Measurements from ENCODE around the gene KRTAP10-11.
"Not testable (repeated sequence)": the region's sequence is repeated elsewhere in the genome, so short reads cannot be mapped to it uniquely, and the experiment has no call there.

KRTAP10-11 gene

DNA sequence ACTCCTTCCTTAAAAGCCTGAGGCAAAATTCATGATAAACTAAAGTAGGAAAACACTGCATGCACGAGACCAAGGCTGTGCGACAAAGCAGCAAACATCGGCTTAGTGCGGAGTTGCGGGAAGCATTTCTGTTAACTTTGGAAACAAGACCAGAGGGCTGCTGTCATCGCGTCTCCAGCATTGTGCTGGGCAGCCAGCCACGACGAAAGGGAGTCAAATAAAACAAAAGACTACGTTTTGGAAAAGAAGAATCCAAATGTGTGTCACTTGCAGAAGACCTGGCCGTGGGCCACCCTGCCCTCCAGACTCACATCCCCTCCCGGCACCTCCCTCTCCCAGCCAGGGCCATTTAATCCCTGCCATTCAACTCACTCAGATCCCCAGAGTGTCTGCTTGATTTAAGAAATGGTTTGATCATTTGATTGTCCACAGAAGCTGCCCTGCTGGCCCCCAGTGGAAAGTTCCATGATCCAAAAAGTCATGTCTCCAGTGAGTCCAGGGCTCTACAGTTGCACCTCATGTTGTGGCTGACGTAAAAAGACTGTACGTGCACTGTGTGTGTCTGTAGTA is 2.4 kb upstream of the KRTAP10-11 start:
- DNase-seq: no peak

DNA sequence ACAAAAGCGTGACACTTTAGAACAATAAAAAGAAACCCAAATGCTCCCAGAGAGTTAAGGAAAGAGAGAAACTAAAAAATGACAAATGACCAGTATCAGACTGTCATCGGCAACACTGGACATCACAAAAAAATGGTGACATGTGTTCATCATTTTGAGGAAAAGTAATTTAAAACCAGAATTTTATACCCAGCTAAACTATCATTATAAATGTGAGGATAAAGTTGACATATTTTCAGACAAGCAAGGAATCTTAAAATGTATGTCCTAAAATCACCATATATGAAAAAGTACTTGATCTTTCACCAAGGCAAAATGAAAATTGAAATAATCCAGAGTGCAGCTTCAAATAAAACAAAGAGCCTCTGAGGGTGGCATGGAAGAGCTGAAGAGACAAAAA is 1.3 kb upstream of the KRTAP10-11 start:
- no peak for DNase-seq

DNA sequence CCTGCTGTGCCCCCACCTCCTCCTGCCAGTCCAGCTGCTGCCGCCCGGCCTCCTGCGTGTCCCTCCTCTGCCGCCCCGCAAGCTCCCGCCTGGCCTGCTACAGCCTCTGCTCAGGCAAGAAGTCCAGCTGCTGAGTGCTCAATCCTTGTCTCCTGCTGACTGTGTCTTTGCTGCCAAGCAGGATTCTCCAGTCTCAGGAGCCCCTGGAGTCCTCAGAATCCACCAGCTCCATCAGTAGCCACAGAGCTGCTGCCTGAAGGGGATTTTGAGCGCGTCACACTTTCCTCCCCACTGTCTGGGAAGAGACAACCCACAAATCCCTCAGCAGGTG is 973 bp downstream of the KRTAP10-11 start:
- no peak for DNase-seq

DNA sequence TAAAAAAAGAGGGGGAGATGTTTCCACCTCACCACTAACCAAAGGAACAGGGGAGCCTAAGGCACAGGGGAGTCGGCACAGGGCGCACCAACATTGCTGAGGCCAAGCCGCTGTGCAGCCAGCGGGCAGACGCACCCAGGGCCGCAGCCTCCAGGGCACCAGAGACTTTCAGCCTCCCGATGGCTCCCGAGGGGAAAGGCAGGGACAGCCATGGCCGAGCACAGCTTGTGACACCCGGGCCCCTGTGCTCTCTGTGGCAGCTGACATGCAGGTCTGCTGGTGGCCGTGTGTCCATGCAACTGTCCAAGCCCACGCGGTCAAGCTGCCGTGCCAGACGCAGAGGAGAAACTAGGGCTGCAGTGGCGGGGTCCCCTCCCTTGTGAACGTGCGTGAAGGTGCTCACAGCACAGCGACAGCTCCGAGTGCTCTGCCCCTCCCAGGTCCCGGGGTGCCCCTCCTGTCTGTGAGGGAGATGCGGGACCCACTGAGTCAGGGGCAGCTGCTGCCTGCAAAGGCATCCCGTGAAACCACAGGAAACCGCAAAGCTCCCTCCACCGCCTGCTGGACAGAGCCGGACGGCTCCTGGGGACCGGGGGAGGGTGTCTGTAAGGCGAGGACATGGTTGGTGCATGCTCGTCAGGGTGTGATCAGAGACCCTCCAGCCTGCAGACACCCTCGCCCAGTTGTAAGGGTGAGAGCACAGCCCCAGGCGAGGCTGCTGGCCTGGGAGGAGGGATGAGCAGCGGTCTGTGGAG is 2.5 kb downstream of the KRTAP10-11 start:
- no peak for DNase-seq

DNA sequence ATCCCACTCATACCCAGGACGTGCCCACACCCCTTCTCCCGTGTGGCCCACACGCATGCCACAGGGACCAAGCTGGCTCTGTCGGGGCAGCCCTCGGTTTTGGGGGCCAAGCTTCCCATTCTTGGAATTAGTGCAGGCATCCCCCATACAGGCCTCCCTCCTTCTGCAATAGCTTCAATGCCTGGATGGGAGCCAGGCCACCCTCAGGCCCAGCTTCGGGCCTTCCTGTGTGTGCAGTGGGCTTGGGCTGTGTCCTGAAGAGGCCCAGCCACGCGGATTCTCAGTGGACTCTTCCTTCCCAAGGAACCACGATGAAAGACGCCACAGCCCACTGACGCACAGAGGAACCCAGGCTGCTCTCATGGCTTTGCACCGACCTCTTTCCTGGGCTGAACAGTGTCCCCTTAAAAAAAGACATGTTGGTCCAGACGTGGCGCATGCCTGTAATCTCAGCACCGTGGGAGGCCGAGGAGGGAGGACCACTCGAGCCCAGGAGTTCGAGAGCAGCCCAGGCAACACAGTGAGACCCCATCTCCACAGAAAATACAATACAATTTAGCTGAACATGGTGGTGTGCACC is 3.4 kb downstream of the KRTAP10-11 start:
- no peak for DNase-seq

DNA sequence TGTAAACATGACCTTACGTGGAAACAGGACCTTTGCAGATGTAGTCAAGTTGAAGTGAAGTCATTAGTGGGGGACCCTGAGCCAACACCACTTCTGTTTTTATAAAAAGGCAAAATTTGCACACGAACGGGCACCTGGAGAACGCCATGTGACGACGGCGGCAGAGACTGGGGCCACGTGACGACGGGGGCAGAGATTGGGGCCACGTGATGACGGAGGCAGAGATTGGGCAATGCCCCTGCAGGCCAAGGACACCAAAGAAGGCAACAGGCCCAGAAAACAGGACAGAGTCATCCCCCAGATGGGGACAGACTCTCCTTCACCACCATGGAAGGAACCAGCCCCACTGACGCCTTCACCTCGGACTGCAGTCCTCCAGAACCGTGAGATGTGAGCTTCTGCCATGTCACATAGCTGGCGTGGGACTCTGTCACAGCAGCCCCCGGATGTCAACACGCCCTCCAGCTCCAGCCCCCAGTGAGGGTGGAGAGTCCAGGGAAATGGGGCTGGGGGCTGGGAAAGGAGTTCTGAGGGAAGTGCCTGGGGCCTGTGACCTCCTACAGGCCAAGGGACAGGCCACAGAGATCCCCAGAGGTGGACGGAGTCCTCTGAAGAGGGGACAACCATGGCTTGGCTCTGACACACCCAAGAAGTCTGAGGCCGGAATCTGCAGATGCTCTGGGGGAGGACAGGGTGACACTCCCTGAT is 4.2 kb downstream of the KRTAP10-11 start:
- no peak for DNase-seq

DNA sequence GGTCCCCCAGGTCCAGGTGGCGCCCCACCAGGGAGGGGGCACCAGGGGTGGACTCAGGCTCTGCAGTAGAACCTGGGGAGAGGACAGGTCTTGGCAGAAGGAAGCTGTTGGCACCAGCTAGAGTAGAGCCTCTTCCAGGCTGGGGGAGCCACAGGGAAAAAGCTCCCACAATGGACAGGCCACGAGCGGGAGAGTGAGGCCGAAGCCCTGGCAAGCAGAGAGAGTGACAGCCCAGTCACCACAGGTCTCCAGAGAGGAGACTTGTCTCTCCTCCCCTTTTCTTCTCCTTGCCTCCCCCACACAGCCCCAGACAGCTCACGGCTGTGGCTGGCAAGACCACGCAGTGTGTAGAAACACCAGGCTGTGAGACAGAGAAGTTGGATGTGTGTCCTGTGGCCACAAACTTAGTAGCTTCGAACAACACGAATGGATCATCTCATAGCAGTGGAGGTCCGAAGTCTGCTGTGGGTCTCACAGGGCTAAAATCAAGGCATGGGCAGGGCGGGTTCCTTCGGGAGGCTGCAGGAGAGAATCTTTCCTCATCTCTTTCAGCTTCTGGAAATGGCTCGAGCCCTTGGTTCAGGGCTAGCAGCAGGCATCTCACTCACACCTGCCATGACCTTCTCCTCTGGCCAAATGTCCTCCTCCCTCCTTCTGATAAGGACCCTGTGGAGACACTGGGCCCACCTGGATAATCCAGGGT is 4.9 kb downstream of the KRTAP10-11 start:
- DNase-seq: no peak

DNA sequence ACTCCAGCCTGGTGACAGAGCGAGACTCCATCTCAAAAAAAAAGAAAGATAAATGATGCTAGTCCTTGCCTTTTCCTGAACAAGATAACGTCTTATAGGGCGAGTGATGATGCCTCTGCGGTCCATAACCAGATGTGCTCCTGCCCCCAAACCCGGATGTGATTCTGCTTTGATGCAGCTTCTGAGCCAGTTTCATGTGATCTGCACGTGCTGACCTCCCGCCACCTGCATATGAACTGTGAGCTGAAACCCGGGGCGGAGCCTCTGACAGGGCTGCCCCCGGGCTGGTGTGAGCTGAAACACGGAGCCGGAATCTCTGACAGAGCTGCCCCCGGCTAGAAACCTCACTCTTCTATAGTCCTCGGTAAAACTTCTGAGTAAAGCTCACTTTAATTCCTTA is 6.9 kb downstream of the KRTAP10-11 start:
- DNase-seq: no peak

DNA sequence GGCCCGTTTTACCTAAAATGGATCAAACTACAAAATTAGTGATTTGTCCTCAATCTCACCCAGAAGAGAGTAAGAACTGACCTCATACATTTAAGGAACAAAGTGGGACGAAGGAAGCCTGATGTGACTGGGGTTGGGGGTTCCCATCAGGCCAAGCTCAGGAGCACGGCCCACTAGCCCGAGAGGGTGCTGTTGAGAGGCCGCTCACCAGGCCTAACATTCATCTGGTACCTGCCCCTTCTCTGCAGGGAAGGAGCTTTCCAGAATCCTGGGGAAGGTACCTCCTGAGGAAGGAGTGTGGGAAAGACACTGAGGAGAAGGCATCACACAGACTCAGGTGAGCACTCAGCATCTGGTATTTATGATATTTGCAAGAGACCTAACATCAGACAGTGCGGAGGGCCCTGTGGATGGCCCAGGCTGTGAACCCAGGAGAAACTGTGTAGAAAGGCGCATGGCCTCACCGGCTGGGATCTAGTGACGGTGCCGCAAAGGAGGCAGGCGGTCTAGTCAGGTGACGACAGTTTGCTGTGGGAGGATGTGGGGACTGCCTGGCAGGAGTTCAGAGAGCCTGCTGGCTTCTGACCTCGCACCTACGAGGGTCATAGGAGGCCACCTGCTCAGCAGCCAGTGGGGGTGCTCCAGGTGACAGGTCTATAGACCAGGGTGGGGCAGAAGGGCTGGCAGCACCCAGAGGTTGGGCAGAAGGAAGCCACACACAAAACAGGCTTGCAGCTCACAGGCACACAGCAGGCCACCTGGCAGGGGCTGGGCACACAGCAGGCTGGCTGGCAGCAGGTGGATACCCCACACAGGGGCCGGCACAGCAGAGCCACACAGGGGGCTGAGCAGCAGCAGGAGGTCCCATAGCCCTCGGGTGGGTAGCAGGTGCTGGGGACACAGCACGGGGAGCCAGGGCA is 7.7 kb downstream of the KRTAP10-11 start:
- no peak for DNase-seq

DNA sequence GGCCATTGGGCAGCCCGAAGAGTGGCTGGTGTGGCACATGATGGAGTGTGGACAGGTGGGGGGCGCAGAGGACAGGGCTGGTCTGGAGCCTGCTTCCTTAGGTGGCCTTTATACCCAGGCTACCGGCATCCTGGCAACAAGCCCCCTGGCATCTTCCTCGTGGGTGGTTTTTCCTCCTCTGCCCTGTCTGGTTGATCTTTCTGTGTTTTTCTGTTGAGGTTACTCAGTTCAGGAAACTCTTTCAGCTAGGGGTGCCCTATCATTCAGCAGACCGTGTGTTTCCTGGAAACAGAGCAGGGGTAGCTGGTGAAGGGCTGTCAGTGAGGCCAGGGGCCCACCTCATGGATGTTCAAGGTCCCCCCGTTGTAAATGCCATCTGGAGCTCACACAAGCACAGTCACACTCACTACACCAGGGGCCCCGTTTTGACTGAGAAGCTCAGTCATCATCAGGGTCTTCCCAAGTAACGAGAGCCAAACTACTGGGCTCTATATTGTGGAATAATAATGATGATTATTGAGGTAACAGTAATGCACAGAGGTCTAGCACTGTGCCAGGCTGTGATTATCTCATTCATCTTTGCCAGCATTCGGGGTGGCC is 8.5 kb downstream of the KRTAP10-11 start, which contains the start of gene KRTAP12-4:
KRTAP12-4 (minus strand) TSS at position 84 of the 600 bp plus-strand sequence; CDS start at position 39, 45 bp downstream.
- no peak for DNase-seq

DNA sequence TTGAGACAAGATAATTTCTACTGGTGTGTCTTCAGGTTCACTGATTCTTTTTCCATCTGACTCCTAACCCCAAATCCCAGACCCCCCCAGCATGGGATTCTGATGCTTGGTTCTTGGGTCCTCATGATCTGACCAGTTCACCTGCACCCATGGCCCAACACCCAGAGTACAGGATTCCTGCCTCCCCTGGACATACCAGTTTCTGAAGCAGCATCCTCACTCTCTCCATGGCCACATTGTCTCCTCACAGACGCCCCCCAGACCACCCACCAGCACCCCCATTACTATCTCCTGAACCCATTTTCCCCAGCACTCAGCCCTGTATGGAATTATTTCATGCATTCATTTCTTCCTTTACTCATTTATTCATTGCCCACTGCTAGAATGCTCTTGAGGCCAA is 10.7 kb downstream of the KRTAP10-11 start:
- DNase-seq: no peak

DNA sequence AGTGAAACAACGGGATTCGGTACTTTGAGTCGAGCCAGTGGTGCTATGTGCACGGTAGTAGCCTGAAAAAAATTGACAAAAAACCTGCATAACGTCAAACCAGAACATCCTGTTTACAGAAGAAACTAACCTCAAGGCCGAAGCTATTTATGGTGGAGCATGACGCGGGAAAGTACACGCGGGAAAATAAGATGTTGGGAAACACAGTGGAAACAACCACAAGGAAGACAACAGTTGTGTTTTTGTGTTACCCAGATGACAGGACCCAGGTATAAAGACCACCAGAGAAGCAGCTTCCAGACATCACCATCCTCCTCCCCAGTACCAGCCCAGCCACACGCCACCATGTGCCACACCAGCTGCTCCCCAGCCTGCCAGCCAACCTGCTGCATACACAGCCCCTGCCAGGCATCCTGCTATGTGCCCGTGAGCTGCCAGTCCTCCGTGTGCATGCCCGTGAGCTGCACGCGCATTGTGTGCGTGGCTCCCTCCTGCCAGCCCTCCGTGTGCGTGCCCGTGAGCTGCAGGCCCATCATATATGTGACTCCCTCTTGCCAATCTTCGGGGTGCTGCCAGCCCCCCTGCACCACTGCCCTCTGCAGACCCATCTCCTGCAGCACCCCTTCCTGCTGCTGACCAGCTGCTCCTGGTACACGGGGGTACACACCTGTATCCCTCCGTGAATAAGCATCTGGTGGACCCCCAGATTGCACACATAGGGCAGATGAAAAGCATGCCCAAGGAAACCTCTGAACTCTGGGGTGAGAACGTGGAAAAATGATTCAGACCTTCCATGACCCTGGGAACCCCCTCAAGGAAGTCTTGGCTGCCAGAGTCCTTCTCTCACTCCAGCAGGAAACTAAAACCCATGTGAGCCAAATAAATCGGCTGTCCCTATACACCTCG is 11.7 kb downstream of the KRTAP10-11 start, which contains the start of gene KRTAP12-3:
KRTAP12-3 (plus strand) TSS at position 298 of the 906 bp plus-strand sequence; CDS start at position 346, 48 bp downstream.
- DNase-seq: no peak

DNA sequence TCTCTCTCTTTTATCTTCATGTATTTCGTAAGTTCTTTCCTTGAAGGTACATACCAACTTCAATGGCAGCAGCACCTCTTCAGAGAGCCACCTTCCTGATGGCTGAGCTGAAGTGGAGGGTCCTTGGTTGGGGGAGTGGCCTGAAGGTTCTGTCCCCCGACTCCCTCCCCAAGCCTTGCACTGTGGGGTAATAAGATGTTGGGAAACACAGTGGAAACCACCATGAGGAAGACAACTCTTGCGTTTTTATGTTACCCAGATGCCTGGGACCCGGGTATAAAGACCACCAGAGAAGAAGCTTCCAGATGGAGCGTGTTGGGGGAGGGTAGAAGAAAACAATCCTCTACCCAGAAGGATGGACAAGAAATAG is 12.3 kb downstream of the KRTAP10-11 start:
- DNase-seq: no peak

DNA sequence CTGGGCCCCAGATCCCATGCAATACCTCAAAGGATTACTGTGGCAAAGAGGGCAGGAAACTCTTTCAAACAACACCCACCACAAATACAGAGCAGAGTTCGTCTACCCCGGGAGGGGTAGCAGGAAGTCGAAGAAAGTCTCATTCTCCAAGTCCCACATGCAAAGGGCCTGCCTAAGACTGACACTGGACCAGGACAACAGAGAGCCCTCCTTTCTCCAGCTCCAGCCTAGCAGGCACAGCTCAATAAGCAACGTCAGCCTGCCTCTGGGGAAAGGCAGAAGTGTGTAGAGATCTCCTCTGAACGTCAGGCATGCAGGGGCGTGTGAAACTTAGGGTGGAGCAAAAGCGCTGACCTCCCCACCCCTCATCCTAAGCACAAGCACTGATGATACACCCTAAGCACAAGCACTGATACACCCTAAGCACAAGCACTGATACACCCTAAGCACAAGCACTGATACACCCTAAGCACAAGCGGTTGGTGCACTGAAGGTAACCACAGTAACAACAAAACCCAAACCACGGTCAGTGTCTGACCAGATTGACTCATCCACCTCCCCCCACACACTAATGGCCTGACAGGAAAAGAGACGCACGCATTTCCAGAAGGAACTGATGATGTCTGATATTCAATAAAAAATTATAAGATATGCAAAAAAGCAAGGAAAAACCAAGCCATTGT is 12.8 kb downstream of the KRTAP10-11 start:
- no peak for DNase-seq

DNA sequence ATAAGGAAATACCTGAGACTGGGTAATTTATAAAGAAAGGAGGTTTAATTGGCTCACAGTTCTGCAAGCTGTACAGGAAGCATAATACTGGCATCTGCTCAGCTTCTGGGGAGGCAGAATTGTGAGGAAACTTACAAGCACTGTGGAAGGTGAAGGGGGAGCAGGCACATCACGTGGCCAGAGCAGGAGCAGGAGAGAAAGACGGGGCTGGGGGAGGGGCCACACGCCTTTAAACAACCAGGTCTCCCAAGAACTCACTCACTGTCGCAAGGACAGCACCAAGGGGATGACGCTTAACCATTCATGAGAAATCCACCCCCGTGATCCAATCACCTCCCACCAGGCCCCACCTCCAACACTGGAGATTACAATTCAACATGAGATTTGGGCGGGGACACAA is 15.4 kb downstream of the KRTAP10-11 start:
- DNase-seq: not testable (repeated sequence)

DNA sequence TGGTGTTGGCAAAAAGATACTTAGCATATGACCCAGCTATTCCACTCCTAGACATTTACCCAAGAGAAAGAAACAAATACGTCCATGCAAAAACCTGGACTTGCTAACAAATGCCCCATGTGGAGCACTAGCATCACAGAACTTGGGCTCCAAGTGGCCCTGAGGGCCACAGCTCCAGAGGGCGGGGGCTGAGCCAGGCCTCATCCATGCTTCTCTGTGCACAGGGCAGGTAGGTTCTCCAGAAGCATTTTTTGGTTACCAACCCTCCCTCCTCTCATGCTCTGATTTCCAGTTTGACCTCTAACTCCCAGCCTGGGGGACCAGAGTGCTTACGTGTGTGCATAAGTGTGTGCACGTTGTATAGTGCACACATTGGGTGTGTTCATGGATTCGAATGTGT is 18.5 kb downstream of the KRTAP10-11 start:
- DNase-seq: no peak

DNA sequence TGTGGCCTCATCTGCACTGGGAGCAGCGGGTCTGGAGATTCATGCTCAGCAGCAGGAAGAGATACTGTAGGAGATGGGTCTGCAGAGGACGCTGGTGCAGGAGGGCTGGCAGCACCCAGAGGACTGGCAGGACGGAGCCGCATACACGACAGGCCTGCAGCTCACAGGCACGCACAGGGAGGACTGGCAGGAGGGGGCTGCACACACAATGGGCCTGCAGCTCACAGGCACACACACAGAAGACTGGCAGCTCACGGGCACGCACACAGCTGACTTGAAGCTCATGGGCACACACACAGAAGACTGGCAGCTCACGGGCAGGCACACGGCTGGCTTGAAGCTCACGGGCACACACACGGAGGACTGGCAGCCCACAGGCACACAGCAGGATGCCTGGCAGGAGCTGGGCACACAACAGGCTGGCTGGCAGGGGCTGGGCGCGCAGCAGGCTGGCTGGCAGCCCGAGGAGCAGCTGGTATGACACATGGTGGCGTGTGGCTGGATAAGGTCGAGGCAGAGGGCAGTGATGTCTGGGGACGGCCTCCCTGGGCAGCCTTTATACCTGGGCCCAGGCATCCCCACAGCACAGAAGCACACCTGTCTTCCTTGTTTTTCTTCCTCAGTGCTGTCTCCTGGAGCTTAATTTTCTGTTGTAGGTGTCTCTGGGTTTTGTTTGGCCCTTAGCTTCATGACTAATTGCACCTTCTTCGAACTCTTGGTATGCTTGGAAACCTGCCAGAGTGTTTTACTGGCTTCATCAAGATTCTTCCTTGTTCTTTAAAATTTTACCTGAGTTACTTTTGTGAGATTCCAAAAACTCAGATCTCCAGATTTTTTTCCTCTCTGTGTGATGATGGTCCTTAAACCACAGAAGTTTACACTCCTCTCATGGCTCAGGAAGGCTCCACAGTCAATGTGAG is 20.4 kb downstream of the KRTAP10-11 start, which contains the start of gene KRTAP12-2:
KRTAP12-2 (minus strand) TSS at position 527 of the 920 bp plus-strand sequence; CDS start at position 486, 41 bp downstream.
- no peak for DNase-seq

DNA sequence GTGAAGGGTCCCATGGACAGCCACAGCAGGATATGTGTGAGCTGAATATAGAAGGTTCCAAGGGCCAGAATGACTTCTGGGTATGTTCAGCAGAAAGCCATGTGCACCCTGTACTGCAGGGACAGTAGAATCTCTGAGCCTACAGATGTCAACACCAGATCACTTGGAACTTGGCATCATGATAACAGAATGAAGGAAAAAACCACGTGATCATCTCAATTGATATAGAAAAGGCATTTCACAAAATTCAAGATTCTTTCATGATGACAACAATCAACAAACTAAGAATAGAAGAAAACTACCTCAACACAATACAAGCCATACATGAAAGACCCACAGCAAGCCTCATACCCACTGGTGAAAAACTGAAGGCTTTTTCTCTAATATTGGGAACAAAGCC is 21.4 kb downstream of the KRTAP10-11 start:
- DNase-seq: no peak

Data from NCI-H1048 (cell line).